ENCODE measurements around the gene MEIS2.

Gene MEIS2

GRCh38 chr15:36958606-36959005 is 141.7 kb downstream of the MEIS2 start:
- no peak for DNase-seq

- no peak for DNase-seq
These were observed 145.9 kb downstream of the MEIS2 start for GRCh38 chr15:36954486-36954885.

GRCh38 chr15:36953346-36953745 is 147.0 kb downstream of the MEIS2 start:
- no peak for DNase-seq

GRCh38 chr15:36951731-36952247 is 148.6 kb downstream of the MEIS2 start:
- no peak for DNase-seq

GRCh38 chr15:36950371-36950770 is 150.0 kb downstream of the MEIS2 start:
- DNase-seq, result no peak

- DNase-seq, result no peak
These were observed 151.4 kb downstream of the MEIS2 start for GRCh38 chr15:36948982-36949381.

GRCh38 chr15:36947035-36947719 is 153.2 kb downstream of the MEIS2 start:
- no peak for DNase-seq

GRCh38 chr15:36944442-36944841 is 155.9 kb downstream of the MEIS2 start:
- no peak for DNase-seq

GRCh38 chr15:36943508-36944361 is 156.6 kb downstream of the MEIS2 start:
- no peak for DNase-seq

- no peak for DNase-seq
These were observed 158.0 kb downstream of the MEIS2 start for GRCh38 chr15:36942248-36942827.

- no peak for DNase-seq
These were observed 158.6 kb downstream of the MEIS2 start for GRCh38 chr15:36941798-36942197.

GRCh38 chr15:36940636-36941260 is 159.6 kb downstream of the MEIS2 start:
- DNase-seq, result no peak

- no peak for DNase-seq
These were observed 160.1 kb downstream of the MEIS2 start for GRCh38 chr15:36940219-36940618.

GRCh38 chr15:36938764-36939163 is 161.6 kb downstream of the MEIS2 start:
- no peak for DNase-seq

GRCh38 chr15:36938131-36938530 is 162.2 kb downstream of the MEIS2 start:
- DNase-seq, result no peak

GRCh38 chr15:36936613-36937012 is 163.7 kb downstream of the MEIS2 start:
- no peak for DNase-seq

GRCh38 chr15:36933255-36933990 is 166.9 kb downstream of the MEIS2 start:
- DNase-seq, result no peak

GRCh38 chr15:36932070-36932469 is 168.3 kb downstream of the MEIS2 start:
- no peak for DNase-seq

GRCh38 chr15:36931434-36931833 is 168.9 kb downstream of the MEIS2 start:
- DNase-seq, result no peak

- DNase-seq, result no peak
These were observed 173.9 kb downstream of the MEIS2 start for GRCh38 chr15:36926427-36926825.

GRCh38 chr15:36925653-36926426 is 174.5 kb downstream of the MEIS2 start:
- DNase-seq, result no peak

- no peak for DNase-seq
These were observed 175.3 kb downstream of the MEIS2 start for GRCh38 chr15:36925049-36925448.
